ENCODE results near the gene EHBP1L1.
A peak's percentile ranks its signal among the peaks of the same experiment; 100 is the strongest.
"Not testable (repeated sequence)": the region's sequence is repeated elsewhere in the genome, so short reads cannot be mapped to it uniquely, and the experiment has no call there.

EHBP1L1 gene

GRCh38 chr11:65560555-65561418, 15.1 kb upstream of the EHBP1L1 start:
- DNase-seq (ENCODE audit: low read depth, low spot score) = peak; percentile 72

GRCh38 chr11:65562020-65562419, 13.8 kb upstream of the EHBP1L1 start:
- no peak for DNase-seq (ENCODE audit: low read depth, low spot score)

- DNase-seq (ENCODE audit: low read depth, low spot score) = no peak
Measured at GRCh38 chr11:65562788-65563187, 13.1 kb upstream of the EHBP1L1 start.

- no peak for DNase-seq (ENCODE audit: low read depth, low spot score)
Measured at GRCh38 chr11:65563601-65564000, 12.3 kb upstream of the EHBP1L1 start.

- DNase-seq (ENCODE audit: low read depth, low spot score) = not testable (repeated sequence)
Measured at GRCh38 chr11:65564879-65565559, 10.8 kb upstream of the EHBP1L1 start.

- no peak for DNase-seq (ENCODE audit: low read depth, low spot score)
Measured at GRCh38 chr11:65565624-65566453, 10.0 kb upstream of the EHBP1L1 start.

- DNase-seq (ENCODE audit: low read depth, low spot score) = no peak
Measured at GRCh38 chr11:65569164-65569972, 6.5 kb upstream of the EHBP1L1 start.

- DNase-seq (ENCODE audit: low read depth, low spot score) = peak; percentile 99
Measured at GRCh38 chr11:65569973-65570918, 5.6 kb upstream of the EHBP1L1 start, which contains the start of gene ZNRD2. Gene ZNRD2, plus strand, starts transcription at chr11:65570477. Its CDS starts 15 bp downstream, at chr11:65570492.

- DNase-seq (ENCODE audit: low read depth, low spot score) = no peak
Measured at GRCh38 chr11:65571420-65571819, 4.4 kb upstream of the EHBP1L1 start.

GRCh38 chr11:65571940-65572339, 3.9 kb upstream of the EHBP1L1 start:
- DNase-seq (ENCODE audit: low read depth, low spot score) = peak; percentile 78

GRCh38 chr11:65572356-65573051, 3.3 kb upstream of the EHBP1L1 start, which contains the start of gene FAM89B:
Gene FAM89B, plus strand, starts transcription at chr11:65572538. Its CDS starts 132 bp downstream, at chr11:65572670.
- peak; percentile 69 for DNase-seq (ENCODE audit: low read depth, low spot score)

- no peak for DNase-seq (ENCODE audit: low read depth, low spot score)
Measured at GRCh38 chr11:65573391-65574079, 2.3 kb upstream of the EHBP1L1 start.

GRCh38 chr11:65574109-65574810, 1.6 kb upstream of the EHBP1L1 start:
- peak; percentile 90 for DNase-seq (ENCODE audit: low read depth, low spot score)

- peak; percentile 57 for DNase-seq (ENCODE audit: low read depth, low spot score)
Measured at GRCh38 chr11:65574811-65575567, 864 bp upstream of the EHBP1L1 start.

GRCh38 chr11:65576232-65576866, 496 bp downstream of the EHBP1L1 start:
- DNase-seq (ENCODE audit: low read depth, low spot score) = no peak

GRCh38 chr11:65576867-65577755, 1.3 kb downstream of the EHBP1L1 start:
- DNase-seq (ENCODE audit: low read depth, low spot score) = no peak

All from ELF-1 (cell line).